GM19438 (cell line): ENCODE data around the gene IWS1.
"Not testable (repeated sequence)": the region's sequence is repeated elsewhere in the genome, so short reads cannot be mapped to it uniquely, and the experiment has no call there.

Experiments used
- ATAC-seq: cut with Tn5 transposase; IDR thresholded peaks from one replicate; pipeline ENCODE4 v1.9.1; 2021; ENCODE audit warnings: low read depth; ENCODE audit not compliant: unreplicated experiment

The IWS1 gene

GRCh38 chr2:127526132-127527000 lies at the start of gene IWS1:
IWS1 (minus strand) TSS chr2:127526489; CDS start chr2:127526208, 281 bp downstream.
- ATAC-seq: peak; percentile 88

- ATAC-seq: no peak
Measured at GRCh38 chr2:127575941-127576432, 49.7 kb upstream of the IWS1 start.

- no peak for ATAC-seq
Measured at GRCh38 chr2:127575185-127575765, 49.0 kb upstream of the IWS1 start.

- ATAC-seq: no peak
Measured at GRCh38 chr2:127574656-127575055, 48.4 kb upstream of the IWS1 start.

- ATAC-seq: no peak
Measured at GRCh38 chr2:127573771-127574170, 47.5 kb upstream of the IWS1 start.

- no peak for ATAC-seq
Measured at GRCh38 chr2:127573298-127573697, 47.0 kb upstream of the IWS1 start.

- no peak for ATAC-seq
Measured at GRCh38 chr2:127572841-127573240, 46.6 kb upstream of the IWS1 start.

GRCh38 chr2:127572352-127572751 lies 46.1 kb upstream of the IWS1 start:
- ATAC-seq: not testable (repeated sequence)

- ATAC-seq: no peak
Measured at GRCh38 chr2:127570282-127571250, 44.3 kb upstream of the IWS1 start.

- ATAC-seq: no peak
Measured at GRCh38 chr2:127569666-127570065, 43.4 kb upstream of the IWS1 start.

GRCh38 chr2:127568128-127568527 lies 41.8 kb upstream of the IWS1 start:
- ATAC-seq: no peak

GRCh38 chr2:127567351-127567854 lies 41.1 kb upstream of the IWS1 start:
- ATAC-seq: no peak

GRCh38 chr2:127566576-127566975 lies 40.3 kb upstream of the IWS1 start:
- ATAC-seq: no peak

- ATAC-seq: no peak
Measured at GRCh38 chr2:127566139-127566417, 39.8 kb upstream of the IWS1 start.

GRCh38 chr2:127565261-127566138 lies 39.2 kb upstream of the IWS1 start:
- ATAC-seq: no peak

GRCh38 chr2:127564429-127565260 lies 38.4 kb upstream of the IWS1 start:
- ATAC-seq: no peak

- ATAC-seq: peak; percentile 94
Measured at GRCh38 chr2:127563458-127564428, 37.5 kb upstream of the IWS1 start.

GRCh38 chr2:127562936-127563335 lies 36.6 kb upstream of the IWS1 start:
- ATAC-seq: no peak
